Lung (tissue), 12 donors: ENCODE results near the gene CMKLR1. TPM values are rescaled to one million over a fixed set of nuclear protein-coding genes. Genes with fewer than 3 reads are reported as not detected.

ENCODE experiments used
- ATAC-seq: fragments of 200-7000 bp; cut with Tn5 transposase; one replicate; pipeline ENCODE4 v1.9.1; 2020; ENCODE audit warnings: moderate number of reproducible peaks; ENCODE audit not compliant: insufficient read depth, low FRiP score
- DNase-seq, 3 donors: peaks; one replicate each; pipeline ENCODE4 v3.0.0-alpha.2; 2013 to 2017
- H3K27ac ChIP-seq, 2 donors: one replicate each; pipeline ENCODE4 v1.5.1; 2013; ENCODE audit warnings: mild to moderate bottlenecking in 2 of 2, moderate library complexity in 2 of 2, control low read depth in 1 of 2, inconsistent platforms in 1 of 2, low read depth in 1 of 2, low read length in 1 of 2
- H3K27me3 ChIP-seq, 3 donors: one replicate each; pipeline ENCODE4 v1.5.1; 2013; ENCODE audit warnings: low read length in 2 of 3; ENCODE audit not compliant: control insufficient read depth in 3 of 3, insufficient read depth in 3 of 3
- H3K36me3 ChIP-seq, 4 donors: one replicate each; pipeline ENCODE4 v1.5.1; 2013; ENCODE audit warnings: low read length in 4 of 4, mild to moderate bottlenecking in 1 of 4, moderate library complexity in 1 of 4; ENCODE audit not compliant: control insufficient read depth in 4 of 4, insufficient read depth in 4 of 4
- H3K4me1 ChIP-seq, 5 donors: one replicate each; pipeline ENCODE4 v1.5.1; 2013; ENCODE audit warnings: low read length in 5 of 5, mild to moderate bottlenecking in 2 of 5, moderate library complexity in 1 of 5; ENCODE audit not compliant: control insufficient read depth in 5 of 5, insufficient read depth in 5 of 5
- H3K4me3 ChIP-seq: one replicate; pipeline ENCODE4 v1.5.1; 2013; ENCODE audit warnings: mild to moderate bottlenecking, control low read depth, moderate library complexity
- H3K9ac ChIP-seq, 2 donors: one replicate each; pipeline ENCODE4 v1.5.1; 2013; ENCODE audit warnings: low read length in 2 of 2, control low read depth in 1 of 2; ENCODE audit not compliant: insufficient read depth in 1 of 2
- H3K9me3 ChIP-seq, 4 donors: one replicate each; pipeline ENCODE4 v1.5.1; 2013; ENCODE audit warnings: low read length in 3 of 4, mild to moderate bottlenecking in 1 of 4, moderate library complexity in 1 of 4; ENCODE audit not compliant: control insufficient read depth in 4 of 4, insufficient read depth in 3 of 4
- CTCF ChIP-seq: IDR thresholded peaks from 2 replicates; pipeline ENCODE4 v1.5.1; 2012; ENCODE audit warnings: mild to moderate bottlenecking; ENCODE audit errors: control extremely low read depth, extremely low read depth
- WGBS, 2 donors: extraction: QIAGEN DNeasy Blood & Tissue Kit; methylation state at CpG; one replicate each; pipeline ENCODE4 v1.1.7; 2013; 5-methylcytosine and 5-hydroxymethylcytosine counted together
- polyA plus RNA-seq, 2 donors: library from polyadenylated mRNA; stranded (reverse); fragments of 200-250 nt; gene quantifications; one replicate each; pipeline ENCODE4 v1.2.1, GENCODE V29; 2013
- total RNA-seq, 2 donors: library from RNA; depleted of rRNA in 1 of 2; stranded (reverse); fragments of >200 nt in 1 of 2; gene quantifications; one replicate each; pipeline ENCODE4 v1.2.1, GENCODE V29; 2014 to 2021
- donor health status: control.
- donor health status: control.
- donor health status: Bipolar disorder and iron deficiency.
- donor health status: healthy.
- donor health status: DM: yes; HTN: yes; CAD: no.

Gene CMKLR1
- total and polyA plus RNA-seq, 4 donors, result 4.4 to 20.5 (median 17.5) TPM

GRCh38 chr12:108289350-108290161 lies 49.6 kb downstream of the CMKLR1 start:
- WGBS, 2 donors, result 58 to 65% methylated on average over 11 of the region's 11 CpGs
- Histone ChIP-seq H3K4me1 (peaks cover 0 to 31% (median 2%) of the 10 kb centered on the region in 5 donors), H3K27ac (peak overlapping the region in 1 of 2 donors; percentile 50), H3K4me3 (no peak overlapping the region), H3K9me3 (no peaks in the 10 kb centered on the region), H3K9ac (no peak overlapping the region), H3K36me3 (peaks cover 0 to 15% (median 10%) of the 10 kb centered on the region in 4 donors), H3K27me3 (no peaks in the 10 kb centered on the region)
- DNase-seq (peak; percentile 97 to 100 (median 100)), ATAC-seq (peak; percentile 28)
- TF ChIP-seq CTCF, result no peak

DNA sequence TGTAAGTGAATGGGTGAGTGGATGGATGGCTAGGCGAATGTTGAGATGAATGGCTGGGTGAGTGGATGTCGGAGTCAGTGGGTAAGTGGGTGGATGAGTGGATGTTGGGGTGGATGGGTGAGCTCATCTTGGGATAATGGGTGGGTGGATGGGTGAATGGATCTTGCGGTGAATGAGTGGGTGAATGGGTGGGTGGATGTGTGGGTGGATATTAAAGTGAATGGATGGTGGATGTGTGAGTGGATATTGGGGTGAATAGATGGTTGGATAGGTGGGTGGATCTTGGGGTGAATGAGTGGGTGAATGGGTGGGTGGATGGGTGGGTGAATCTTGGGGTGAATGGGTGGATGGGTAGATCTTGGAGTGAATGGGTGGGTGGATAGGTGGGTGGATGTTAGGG lies 51.9 kb downstream of the CMKLR1 start:
- H3K27me3 ChIP-seq, result no peaks in the 10 kb centered on the region
- H3K9ac ChIP-seq, result no peak overlapping the region
- ATAC-seq (no peak), DNase-seq (no peak)
- no peaks in the 10 kb centered on the region for H3K9me3 ChIP-seq
- no peak overlapping the region for H3K27ac ChIP-seq
- no peak overlapping the region for H3K4me3 ChIP-seq
- H3K36me3 ChIP-seq, result peaks cover 0 to 9% (median 8%) of the 10 kb centered on the region in 4 donors
- WGBS, 2 donors, result 91 to 93% methylated on average over 3 of the region's 3 CpGs
- TF ChIP-seq CTCF, result no peak
- peaks cover 0 to 31% (median 17%) of the 10 kb centered on the region in 5 donors for H3K4me1 ChIP-seq

GRCh38 chr12:108285016-108285415 lies 54.1 kb downstream of the CMKLR1 start:
- no peak for TF ChIP-seq CTCF
- H3K27ac ChIP-seq, result no peak overlapping the region
- H3K27me3 ChIP-seq, result no peaks in the 10 kb centered on the region
- H3K4me1 ChIP-seq, result peaks cover 0 to 19% (median 14%) of the 10 kb centered on the region in 5 donors
- 53 to 58% methylated on average over 2 of the region's 2 CpGs for WGBS, 2 donors
- DNase-seq (no peak), ATAC-seq (no peak)
- no peak overlapping the region for H3K9ac ChIP-seq
- no peak overlapping the region for H3K4me3 ChIP-seq
- no peaks in the 10 kb centered on the region for H3K36me3 ChIP-seq
- no peaks in the 10 kb centered on the region for H3K9me3 ChIP-seq

- Histone ChIP-seq H3K4me3 (no peak overlapping the region), H3K4me1 (peaks cover 0 to 18% (median 14%) of the 10 kb centered on the region in 5 donors), H3K9ac (no peak overlapping the region), H3K36me3 (no peaks in the 10 kb centered on the region), H3K27ac (no peak overlapping the region), H3K27me3 (no peaks in the 10 kb centered on the region), H3K9me3 (no peaks in the 10 kb centered on the region)
- ATAC-seq, result no peak
- 72 to 78% methylated on average over 7 of the region's 7 CpGs for WGBS, 2 donors
- no peak for TF ChIP-seq CTCF
- no peak for DNase-seq
Measured at GRCh38 chr12:108284163-108284562, 54.9 kb downstream of the CMKLR1 start.
